Fibroblast of skin of abdomen (primary cell): ENCODE data around the gene ZMYM4.
A peak's percentile ranks its signal among the peaks of the same experiment; 100 is the strongest.
"Not testable (repeated sequence)": the region's sequence is repeated elsewhere in the genome, so short reads cannot be mapped to it uniquely, and the experiment has no call there.

ENCODE experiments used
- DNase-seq: peaks from one replicate; pipeline ENCODE4 v3.0.0-alpha.2; 2013

Gene ZMYM4

GRCh38 chr1:35331618-35332017, 63.1 kb downstream of the ZMYM4 start:
- not testable (repeated sequence) for DNase-seq

- no peak for DNase-seq
Measured at GRCh38 chr1:35334485-35334884, 66.0 kb downstream of the ZMYM4 start.

- no peak for DNase-seq
Measured at GRCh38 chr1:35340519-35340918, 72.0 kb downstream of the ZMYM4 start.

GRCh38 chr1:35345439-35345981, 77.0 kb downstream of the ZMYM4 start:
- DNase-seq: no peak

GRCh38 chr1:35350872-35351271, 82.4 kb downstream of the ZMYM4 start:
- DNase-seq: no peak

GRCh38 chr1:35359995-35360394, 91.5 kb downstream of the ZMYM4 start:
- no peak for DNase-seq

GRCh38 chr1:35361638-35362037, 93.1 kb downstream of the ZMYM4 start:
- DNase-seq: no peak

- DNase-seq: no peak
Measured at GRCh38 chr1:35364741-35365140, 96.2 kb downstream of the ZMYM4 start.

- DNase-seq: no peak
Measured at GRCh38 chr1:35367914-35368313, 99.4 kb downstream of the ZMYM4 start.

- DNase-seq: peak; percentile 81
Measured at GRCh38 chr1:35369922-35370671, 101.6 kb downstream of the ZMYM4 start.

- DNase-seq: no peak
Measured at GRCh38 chr1:35371506-35371905, 103.0 kb downstream of the ZMYM4 start.

GRCh38 chr1:35377555-35377954, 109.0 kb downstream of the ZMYM4 start:
- DNase-seq: peak; percentile 15

GRCh38 chr1:35379317-35380000, 111.0 kb downstream of the ZMYM4 start:
- no peak for DNase-seq

- DNase-seq: not testable (repeated sequence)
Measured at GRCh38 chr1:35380111-35380510, 111.6 kb downstream of the ZMYM4 start.

GRCh38 chr1:35382107-35382506, 113.6 kb downstream of the ZMYM4 start:
- no peak for DNase-seq

GRCh38 chr1:35386290-35386689, 117.8 kb downstream of the ZMYM4 start:
- no peak for DNase-seq

GRCh38 chr1:35386959-35387358, 118.5 kb downstream of the ZMYM4 start:
- no peak for DNase-seq

GRCh38 chr1:35390600-35391494, 122.3 kb downstream of the ZMYM4 start:
- peak; percentile 40 for DNase-seq

GRCh38 chr1:35394386-35394785, 125.9 kb downstream of the ZMYM4 start:
- no peak for DNase-seq

- no peak for DNase-seq
Measured at GRCh38 chr1:35398739-35399138, 130.2 kb downstream of the ZMYM4 start.

GRCh38 chr1:35401049-35401448, 132.5 kb downstream of the ZMYM4 start:
- DNase-seq: no peak

- DNase-seq: no peak
Measured at GRCh38 chr1:35406103-35406502, 137.6 kb downstream of the ZMYM4 start.

- no peak for DNase-seq
Measured at GRCh38 chr1:35407743-35408142, 139.2 kb downstream of the ZMYM4 start.
